IPS-NIHi7 (cell line): ENCODE measurements around the gene CDH22.

Source experiments
- DNase-seq: peaks from one replicate; pipeline ENCODE4 v3.0.0; 2012; ENCODE audit warnings: mixed read lengths; ENCODE audit errors: extremely low spot score

Gene CDH22, protein sequence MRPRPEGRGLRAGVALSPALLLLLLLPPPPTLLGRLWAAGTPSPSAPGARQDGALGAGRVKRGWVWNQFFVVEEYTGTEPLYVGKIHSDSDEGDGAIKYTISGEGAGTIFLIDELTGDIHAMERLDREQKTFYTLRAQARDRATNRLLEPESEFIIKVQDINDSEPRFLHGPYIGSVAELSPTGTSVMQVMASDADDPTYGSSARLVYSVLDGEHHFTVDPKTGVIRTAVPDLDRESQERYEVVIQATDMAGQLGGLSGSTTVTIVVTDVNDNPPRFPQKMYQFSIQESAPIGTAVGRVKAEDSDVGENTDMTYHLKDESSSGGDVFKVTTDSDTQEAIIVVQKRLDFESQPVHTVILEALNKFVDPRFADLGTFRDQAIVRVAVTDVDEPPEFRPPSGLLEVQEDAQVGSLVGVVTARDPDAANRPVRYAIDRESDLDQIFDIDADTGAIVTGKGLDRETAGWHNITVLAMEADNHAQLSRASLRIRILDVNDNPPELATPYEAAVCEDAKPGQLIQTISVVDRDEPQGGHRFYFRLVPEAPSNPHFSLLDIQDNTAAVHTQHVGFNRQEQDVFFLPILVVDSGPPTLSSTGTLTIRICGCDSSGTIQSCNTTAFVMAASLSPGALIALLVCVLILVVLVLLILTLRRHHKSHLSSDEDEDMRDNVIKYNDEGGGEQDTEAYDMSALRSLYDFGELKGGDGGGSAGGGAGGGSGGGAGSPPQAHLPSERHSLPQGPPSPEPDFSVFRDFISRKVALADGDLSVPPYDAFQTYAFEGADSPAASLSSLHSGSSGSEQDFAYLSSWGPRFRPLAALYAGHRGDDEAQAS

DNA sequence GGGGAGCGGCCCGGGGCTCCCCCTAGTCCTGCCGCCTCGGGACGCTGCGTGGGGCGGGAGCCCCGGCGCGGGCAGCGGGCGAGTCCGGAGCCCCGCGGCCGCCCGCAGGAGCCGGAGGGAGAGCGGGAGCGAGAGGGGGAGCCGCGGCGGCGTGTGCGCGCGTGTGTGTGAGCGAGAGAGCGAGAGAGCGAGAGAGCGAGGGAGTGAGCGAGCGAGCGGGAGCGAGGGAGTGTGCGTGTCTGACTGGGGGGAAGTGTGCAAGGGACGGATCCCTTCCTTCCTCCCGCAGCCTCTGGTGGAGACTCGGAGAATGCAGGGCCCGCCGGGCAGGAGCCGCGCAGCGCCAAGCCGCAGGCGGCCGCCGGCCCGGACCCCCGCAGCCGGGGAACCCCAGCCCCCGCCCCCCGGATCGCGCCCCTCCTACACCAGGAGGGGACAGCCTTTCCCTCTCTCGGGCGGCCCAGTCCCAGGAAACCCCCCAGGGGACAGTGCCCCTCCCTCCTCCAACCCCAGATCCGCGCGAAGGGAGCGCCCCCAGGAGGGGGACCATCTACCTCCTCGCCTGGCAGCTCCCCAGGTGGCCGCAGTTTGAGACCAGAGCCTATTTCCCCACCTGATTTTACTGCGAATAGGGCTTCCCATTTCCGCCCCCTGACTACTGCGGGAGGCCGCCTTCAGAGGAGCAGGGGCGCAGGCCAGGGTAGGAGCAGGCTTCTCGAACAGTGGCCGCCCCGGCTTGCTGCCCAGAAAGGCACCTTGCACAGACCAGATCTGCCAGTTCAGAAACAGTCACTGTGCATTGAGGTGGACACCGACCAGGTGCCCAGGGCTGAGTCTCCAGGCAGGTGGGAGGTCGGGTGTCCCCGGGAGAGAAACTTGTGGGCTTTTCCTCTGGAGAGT, at the start of gene CDH22:
Gene CDH22, minus strand, starts transcription at position 241 of the 900 bp plus-strand sequence. CDS start 57,204 bp downstream, outside the sequence.
- peak; percentile 79 for DNase-seq

DNA sequence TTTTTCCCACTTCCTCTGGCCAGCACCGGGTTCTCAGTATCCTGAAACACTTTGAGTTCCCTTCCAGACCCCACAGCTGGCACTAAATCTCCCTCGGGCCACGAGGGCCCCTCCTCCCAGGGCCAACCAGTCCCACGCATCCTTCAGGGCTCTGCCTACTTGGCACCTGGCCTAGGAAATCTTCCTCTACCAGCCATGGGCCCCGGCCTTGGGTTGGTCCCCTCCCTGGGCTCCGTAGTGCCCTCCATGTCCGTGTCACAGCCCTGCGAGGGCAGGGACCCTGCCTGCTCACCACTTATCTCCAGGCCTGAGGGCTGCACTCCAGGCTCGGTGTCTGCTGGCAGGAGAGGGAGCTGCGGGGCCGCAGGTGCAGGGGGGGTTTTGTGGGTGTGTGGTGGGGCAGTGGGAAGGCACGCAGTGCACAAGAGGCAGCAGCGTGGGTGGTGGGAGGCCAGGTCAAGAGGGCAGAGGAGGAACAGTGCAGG, 48.8 kb upstream of the CDH22 start:
- no peak for DNase-seq

DNA sequence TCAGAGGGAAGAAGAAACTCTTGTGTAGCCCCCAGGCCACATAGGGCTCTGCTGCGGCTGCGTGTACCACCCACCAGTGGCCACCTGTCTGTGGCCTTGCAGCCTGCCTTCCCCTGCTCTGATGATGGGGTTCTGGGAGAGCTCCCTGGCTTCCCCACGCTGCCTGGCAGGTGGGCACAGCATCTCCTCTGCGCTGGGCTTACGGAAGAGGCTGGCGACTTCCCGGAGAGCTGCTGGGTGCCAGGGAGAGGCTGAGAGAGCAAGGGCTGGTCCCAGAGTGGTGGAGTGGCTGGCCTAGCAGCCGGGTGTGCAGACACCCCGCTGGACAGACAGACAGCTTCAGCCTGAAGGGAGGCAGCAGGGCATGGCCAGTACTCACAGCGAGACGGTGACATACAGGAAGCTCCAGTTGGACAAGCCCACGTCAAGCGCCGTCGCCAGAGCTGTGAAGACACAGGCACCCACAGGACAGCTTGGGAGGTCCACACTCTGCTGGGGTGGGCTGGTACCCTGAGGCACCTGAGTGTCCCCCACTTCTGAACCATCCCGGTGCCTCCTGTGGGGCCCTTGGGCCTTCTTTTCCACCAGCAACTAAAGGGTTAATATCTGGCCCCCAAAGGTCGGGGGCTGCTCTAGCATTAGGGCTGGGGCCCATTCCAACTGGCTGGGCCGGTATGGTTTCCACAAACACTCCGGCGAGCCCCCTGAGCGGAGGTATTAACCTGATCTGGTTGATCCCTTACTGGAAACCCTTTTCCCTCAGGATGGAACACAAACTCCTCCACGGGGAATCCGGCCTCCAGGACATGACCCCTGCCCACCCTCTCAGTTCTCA, 48.1 kb upstream of the CDH22 start:
- DNase-seq: no peak

DNA sequence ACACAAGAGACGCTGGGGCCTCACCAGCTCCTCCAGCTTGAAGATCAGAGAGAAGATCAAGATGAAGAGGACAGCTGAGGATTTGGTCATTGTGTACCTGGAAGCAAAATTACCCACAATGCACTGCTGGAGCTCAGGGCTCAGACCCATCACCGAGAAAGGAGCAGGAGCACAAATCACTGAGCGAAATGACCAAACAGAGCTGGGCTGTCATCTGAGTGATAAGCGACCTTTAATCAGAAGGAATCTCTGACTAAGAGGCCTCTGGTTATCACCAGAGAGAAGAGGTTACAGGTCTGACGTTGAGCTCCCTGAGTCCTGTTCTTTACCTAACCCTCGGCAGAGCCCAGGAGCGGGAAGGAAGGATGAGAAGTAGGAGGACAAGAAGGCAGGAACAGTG, 47.5 kb upstream of the CDH22 start:
- DNase-seq: no peak

DNA sequence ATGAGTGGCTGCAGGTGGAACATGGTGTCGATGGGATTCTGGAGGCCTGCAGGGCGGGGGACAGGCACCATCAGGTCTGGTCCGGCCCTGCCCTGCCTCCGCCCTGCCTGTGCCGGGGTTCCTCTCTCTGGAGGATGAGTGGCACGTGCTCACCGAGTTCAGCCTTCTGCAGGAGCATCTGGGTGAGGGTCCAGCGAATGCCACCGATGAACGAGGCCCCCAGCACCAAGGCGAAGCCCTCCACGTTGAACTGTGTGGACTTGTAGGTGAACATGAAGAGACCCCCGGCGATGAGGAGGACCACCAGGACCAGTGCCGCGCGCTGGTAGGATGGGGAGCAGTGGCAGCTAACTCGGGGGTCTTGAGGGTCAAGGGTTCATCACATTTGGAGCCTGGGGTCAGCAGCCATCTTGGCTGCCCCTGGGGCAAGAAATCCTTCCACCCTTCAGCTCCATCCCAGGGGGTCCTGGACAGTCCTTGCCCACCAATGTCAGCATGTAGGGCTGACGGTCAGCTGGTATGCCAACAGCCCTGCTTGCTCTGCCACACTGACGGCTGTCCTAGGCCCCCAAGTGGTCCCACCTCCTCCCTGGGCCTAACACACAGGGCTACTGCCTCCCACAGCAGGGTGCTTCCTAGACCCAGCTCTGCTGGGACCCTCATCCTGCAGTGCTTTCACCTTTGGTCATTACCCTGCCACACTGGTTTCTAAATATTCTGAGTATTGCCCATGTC, 46.8 kb upstream of the CDH22 start:
- no peak for DNase-seq

DNA sequence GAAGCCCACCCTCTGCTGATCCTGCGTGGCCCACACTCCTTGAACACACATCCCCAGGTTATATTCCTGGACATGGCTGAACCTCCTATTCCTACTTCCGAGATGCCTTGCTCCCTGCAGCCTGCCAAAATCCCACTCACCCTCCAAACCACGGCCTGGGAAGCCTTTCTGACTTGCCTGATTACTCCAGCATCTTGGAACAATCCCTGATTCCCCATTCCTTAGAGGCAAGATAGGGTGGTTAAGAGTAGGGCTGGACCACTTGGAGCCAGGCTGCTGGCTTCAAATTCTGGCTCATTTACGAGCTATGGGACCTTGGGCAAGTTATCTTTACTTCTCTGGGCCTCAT, 45.9 kb upstream of the CDH22 start:
- no peak for DNase-seq

DNA sequence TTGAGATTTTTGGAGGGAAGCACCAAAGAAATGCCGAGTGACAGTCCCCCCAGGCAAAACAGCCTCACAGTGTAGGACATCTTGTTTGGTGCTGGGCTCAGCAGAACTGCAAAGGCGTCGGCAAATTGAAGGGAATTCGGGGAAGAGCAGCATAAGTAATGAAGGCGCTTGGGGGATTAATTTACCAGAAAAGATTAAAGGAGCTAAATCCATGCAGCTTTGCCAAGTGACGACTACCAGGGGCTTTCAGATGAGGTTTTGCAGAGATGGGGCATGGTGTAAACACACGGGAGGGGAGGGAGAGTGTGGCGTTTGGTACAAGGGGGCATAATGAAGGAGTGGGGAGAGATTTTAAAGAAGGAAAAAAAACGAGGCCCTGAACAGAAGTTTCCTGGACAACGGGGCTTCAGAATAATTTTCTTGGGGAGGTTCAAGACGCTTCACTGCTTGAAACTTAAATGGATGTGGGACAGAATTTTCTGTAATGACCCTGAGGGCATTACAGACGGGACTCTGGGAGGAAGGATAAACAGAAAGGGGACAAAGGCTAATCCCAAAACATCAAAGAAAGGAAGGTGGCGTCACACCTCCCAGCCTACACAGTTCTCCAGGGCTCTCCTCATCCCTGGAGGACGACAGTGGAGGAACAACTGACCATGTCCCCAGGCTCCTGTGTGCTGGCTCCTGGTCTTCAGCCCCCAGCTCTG, 45.4 kb upstream of the CDH22 start:
- no peak for DNase-seq

DNA sequence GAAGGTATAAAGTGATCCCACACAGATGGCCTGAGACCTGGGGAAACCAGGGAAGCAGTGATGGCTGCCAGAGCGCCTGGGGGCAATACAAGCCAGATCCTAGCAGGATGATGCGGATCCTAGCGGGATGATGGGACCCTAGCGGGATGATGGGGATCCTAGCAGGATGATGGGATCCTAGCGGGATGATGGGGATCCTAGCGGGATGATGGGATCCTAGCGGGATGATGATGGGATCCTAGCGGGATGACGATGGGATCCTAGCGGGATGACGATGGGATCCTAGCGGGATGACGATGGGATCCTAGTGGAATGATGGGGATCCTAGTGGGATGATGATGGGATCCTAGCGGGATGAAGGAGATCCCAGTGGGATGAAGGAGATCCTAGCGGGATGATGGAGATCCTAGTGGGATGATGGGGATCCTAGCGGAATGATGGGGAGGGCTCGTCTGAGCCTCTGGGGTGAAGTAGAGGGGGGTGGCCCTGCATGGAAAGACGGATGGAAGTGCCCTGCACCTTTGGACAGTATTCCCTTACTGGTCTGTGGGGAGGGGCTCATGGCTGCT, 44.2 kb upstream of the CDH22 start:
- DNase-seq: no peak

DNA sequence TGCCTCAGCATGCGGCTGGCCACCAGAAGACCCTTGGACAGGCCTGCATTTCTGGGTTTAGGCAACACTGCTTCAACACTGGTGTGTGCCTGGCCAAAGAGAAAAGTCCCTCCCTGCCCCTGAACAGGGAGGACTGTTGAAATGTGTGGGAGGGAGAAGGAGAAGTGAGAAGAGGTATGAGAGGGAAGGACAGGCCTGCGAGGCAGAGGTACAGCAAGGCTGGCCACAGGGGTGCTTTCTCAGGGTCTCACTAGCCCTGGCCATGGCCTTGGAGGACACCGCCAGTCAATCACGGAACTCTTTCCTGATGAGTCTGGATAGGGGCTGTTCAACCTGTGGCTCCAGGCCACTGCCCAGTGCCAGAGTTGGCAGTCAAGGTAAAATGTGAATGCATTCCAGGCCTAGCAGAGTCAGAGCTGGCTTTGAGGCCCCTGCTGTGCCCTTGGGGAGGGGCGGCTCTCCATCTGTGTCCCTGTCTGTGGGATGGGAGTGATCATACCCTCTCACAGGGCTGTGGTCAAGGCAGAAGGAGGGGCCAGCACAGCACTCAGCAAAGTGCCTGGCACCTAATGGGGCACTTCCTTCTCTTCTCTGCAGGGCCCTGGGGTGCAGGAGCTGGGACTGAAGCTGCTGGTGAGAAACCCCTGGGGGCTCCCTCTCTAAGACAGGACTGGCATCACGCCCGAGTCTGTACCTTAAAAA, 43.2 kb upstream of the CDH22 start:
- DNase-seq: no peak

DNA sequence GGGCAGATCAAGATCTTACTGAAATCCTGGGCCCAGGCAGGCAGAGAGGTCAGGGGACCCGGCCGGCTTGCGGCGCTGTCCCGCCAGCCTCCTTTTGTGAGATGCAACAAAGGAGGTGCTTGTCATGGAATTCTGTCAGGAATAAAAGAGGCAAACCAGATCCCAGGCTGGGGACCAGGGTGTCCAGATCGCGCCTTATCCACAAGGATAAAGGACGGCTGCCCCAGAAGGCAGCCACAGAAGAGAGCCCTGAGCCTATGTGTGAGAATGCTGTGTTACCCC, 42.6 kb upstream of the CDH22 start:
- DNase-seq: no peak

DNA sequence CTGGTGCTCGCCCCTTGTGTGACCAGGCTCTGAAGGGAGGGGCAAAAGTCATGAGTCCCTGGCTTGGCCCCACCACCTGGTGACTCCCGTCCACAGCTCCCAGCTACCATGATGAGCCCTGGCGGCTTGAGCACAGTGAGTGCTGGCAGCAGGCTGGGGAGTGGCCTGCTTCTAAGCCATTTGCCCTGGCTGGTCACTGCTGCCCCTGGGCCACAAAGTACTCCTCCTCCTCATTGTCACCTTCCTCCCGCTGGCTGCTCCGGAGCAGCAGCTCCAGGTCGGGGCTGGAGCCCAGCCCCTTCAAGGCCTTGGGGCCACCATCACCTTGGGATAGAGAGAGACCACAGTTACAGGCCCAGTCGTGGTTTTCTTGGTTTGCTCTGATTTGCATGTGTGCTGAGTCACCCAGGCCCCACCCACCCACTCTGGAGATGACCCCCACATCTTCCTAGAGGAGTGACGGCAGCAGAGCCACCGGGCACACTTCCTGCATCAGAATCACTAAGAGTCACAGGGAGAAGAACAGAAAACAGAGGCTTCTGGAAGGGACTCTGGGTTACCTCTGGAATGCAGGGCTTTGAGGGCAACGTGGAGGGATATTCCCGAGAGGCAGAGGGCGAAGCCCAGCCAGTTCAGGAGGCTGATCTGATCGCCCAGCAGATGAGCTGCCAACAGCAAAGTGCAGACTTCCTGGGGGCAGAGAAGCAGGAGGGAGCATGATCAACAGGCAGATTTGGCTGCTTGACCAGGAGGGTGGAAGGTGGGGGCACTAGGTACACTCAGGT, 42.1 kb upstream of the CDH22 start:
- DNase-seq: peak; percentile 63

DNA sequence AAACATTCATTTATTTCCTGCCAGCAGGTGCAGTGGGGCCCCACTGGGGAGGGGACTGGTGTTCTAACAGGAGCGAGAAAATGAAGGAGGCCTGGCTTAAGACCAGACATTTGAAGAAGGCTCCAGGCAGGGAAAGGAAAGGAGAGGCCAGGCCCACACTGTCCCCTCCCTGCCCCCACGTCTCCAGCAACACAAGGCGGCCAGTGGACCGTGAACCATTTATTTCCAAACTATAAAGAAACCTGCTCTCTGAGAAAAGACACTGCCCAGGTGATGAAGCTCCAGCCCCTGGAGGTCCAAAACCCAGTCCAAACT, 41.4 kb upstream of the CDH22 start:
- no peak for DNase-seq

DNA sequence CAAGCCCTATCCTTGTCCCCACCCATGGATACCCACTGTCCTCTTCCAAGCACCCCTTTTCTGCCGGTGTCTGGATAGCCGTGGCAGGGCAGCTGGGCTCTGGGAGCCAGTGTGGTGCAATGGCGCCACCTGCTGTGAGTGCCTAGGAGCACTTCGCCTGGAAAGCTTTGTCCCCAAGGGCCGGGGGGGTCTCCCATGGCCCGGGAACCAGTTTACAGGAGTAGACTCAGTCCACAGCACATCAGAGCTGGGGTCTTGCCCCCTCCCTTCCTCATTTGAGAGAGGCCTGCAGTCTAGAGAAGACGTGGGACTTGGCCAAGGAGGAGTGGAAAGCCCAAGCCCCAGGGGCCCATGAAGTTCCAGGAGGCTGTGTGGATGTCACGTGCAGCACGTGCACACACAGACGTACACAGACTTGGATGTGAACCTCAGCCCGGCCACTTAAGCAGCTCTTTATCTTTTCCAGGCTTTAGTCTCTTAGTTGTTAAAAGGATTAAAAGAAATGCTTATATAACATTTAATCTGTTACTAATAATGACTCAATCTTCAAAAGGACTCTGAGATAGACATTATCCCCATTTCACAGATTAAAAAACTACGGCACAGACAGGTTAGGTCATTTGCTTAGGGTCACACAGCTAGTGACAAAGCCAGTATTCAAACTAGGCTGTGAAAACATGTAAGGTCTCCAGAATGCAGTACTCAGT, 40.9 kb upstream of the CDH22 start:
- peak; percentile 84 for DNase-seq

DNA sequence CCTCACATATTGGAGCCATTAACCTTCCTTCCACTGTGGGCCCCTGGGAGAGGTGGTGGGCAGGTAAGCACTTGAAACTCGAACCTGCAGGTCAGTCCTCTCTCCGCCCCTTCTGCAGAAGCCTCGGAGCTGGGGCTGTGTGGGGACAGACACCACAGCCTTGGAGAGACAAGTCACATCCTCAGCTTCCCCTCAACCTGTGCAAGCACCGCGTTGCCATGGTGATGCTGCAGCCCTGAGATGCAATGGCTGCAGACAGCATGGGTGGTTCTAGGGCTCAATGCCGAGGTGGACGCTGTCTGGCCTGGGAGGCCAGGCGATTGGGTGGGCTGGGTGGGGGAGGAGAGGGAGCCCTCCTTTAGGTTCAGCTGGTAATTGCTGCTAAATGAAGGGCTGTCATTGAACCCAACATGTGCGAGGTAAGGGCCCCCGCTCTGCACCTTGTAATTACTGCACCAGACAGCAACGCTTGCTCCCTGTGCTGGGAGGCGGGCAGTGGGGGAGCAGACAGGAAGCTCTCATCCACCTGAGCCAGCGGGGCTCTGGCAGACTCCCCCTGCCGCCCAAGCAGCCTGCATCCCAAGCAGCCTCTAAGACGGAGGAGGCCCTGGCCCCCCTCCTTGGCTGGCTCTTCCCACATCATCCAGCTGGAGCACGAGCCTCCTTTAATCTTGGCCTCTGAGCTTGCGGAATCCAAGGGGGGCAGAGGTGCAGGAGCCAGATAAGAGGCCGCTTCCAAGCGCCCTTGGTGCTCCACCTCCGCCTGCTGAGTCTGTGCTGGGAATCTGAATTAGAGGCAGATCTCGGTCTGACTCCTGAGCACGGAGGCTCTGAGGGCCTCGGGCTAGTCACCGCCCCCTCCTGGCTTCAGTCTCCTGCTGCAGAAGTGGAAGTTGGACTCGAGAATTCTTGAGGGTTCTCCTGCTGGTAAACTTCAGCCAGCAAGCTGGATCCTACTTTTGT, 39.8 kb upstream of the CDH22 start:
- peak; percentile 82 for DNase-seq

DNA sequence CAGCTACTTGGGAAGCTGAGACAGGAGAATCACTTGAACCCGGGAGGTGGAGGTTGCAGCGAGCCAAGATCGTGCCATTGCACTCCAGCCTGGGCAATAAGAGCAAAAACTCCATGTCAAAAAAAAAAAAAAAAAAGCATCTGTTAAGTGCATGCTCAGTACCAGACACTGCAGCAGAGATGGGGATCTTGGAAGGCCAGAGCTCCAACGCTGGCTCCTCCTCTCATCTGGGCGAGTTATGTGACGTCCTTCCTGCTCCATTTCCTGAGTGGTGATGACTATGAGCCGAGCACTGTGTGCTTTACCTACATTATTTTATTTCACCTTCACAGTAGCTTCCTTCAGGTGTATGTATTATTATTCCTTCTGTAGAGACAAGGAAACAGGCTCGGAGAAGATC, 38.5 kb upstream of the CDH22 start:
- DNase-seq: no peak

DNA sequence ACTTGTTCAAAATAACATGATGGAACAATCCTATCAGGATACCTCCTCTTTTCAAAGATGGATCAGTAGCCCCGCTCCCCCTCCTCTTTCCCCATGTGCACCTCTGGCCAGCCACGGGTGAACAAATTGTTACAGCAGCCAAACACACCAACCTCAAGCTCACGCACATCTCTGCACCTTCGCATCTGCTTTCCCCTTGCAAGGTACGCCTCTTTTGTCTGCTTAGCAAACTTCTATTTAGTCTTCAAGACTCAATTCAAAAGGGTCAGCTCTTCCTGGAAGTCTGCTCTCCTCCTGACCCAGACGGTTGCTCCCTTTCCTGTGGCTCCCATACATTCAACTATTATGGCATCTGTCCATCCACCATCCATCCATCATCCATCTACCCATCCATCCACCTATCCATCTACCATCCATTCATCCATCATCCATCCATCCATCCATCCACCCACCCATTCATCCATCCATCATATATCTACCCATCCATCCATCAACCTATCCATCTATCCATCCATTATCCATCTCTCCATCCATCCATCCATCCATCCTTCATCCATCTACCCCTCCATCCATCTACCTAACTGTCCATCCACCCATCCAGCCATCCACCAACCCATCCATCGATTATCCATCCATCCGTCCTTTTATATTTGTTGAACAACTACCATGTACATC, 36.3 kb upstream of the CDH22 start:
- DNase-seq: no peak
